SKM-1 treated with dmso at 0.1 percent for 144 hours (cell line): Measurements from ENCODE around the gene MAP1A.

ENCODE experiments used
- DNase-seq: peaks from one replicate; lab custom pipeline; 2025; ENCODE audit not compliant: unreplicated experiment; lab: John Stamatoyannopoulos, UW

Gene MAP1A

DNA sequence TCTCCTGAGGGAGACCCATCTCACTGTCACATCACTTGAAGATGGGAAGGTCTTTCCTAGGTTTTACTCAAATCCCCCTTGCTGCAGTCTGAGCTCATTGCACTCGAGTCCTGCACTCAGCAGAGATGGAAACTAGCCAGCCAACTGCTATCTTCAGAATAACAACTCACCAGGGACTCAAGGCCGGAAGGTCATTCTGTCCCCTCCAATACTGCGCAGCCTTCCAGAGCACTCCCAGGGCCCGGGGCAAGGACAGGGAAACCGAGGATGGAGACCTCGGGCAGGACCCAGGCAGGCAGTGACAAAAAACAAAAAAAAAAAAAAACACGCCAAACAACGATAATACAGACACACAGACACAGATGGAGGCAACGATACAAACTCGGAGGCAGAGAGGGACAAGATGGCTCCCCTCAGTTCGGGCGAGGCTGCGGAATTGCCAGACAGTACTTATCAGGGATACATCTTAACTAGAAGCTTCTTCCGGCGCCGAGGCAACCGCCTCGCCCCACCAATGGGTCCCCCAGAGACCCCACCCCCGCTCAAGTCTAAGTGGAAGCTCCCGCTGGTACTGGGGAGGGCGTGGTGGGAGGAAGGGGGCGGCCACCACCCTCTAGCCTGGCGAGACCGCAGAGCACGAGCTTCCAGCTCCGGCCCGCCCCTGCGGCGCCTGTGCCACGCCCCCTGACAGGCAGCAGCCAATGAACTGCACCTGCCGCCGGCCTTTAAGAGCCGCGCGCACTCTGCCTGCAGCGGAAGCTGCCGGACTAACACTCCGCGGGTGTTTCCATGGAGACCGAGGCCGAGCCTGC, 7.0 kb upstream of the MAP1A start:
- DNase-seq = peak; percentile 96

DNA sequence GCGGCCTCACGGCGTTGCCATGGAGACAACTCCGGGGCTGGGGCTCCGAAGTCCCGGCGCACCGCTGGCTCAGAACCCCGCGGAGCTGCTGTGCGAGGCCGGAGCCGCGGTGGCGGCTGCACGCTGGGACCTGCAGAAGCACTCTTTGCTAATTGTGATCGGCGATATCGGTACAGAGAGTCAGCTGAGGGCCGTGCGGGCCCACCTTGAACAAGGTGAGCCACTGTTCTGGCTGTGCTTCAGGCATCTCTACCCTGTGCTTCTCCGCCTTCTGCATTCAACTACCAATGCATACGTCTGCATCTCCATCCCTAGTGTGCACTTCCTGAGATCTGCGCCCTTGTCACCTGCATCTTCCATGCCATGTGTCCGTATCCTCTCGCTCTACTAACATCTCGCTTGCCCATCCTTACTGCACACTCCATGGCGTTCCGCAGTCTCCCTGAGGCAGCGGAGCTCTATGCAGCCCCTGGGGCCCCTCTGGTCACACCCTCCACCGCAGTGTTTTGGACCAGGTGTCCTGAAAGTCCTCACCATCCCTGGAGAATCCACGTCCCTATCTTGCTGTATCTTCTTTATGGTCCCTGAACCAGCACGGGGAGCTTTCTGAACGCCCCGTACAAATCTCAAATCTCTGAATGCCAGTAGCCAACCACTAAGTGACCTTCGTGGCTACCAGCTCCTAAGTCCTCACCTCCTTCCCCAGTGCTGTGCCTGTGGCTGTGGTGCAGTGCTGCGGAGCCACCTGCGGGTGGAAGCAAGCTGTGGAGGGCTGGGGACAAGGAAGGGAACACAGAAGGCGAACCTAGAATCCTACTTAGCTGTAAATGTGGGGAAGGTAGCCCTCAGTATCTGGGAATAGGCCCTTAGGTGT, 6.2 kb upstream of the MAP1A start:
- peak; percentile 27 for DNase-seq

DNA sequence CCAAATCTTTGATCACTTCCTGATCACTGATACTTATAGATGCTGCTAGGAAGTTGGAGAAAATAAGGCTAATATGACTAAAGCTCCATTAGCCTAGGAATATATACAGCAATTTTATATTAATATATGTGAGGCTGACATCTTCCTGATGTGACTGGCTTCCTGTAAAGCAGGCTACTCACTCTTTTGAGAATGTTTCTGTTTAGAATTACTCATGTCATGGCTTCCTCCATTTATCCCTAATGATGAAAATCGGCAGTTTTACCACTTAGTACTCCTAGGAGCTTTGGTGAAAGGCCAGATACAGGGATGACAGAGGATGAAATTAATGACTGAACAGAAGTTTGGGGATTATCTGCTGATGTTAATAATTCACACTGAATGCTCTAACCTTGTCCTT, 3.9 kb upstream of the MAP1A start:
- DNase-seq = no peak

DNA sequence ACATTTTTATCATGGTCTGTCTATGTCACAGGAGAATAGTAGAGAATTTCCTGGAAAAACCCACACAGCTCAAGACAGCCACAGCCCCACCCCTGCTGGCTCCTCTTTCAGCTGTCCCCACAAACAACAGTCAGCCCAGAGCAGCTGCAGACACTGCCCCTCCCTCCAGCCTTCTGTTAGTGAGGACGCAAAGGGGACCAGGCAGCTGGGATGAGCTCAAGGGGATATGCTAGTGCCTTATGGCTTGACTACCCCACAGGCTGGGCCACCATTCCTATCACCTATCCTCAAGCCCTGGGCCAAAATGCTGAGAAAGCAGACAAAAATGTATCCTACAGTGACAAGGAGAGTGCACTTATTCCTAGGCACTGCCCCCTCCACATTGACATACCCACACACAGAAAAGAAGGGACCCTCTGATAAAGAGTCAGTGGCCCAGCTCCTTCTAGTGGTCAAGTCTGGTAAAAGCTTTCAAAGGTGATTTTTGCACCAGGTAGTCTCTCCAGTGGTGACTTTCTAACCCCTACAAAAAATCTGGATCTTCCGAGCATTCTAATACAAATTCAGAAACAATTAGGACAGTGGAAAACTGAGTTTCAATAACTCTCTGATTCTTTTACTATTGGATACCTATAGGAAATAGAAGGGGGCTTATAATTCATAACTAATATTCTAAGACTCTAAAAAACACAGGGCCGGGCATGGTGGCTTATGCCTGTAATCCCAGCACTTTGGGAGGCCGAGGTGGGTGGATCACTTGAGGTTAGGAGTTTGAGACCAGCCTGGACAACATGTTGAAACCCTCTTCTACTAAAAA, 3.0 kb upstream of the MAP1A start:
- DNase-seq = peak; percentile 10

DNA sequence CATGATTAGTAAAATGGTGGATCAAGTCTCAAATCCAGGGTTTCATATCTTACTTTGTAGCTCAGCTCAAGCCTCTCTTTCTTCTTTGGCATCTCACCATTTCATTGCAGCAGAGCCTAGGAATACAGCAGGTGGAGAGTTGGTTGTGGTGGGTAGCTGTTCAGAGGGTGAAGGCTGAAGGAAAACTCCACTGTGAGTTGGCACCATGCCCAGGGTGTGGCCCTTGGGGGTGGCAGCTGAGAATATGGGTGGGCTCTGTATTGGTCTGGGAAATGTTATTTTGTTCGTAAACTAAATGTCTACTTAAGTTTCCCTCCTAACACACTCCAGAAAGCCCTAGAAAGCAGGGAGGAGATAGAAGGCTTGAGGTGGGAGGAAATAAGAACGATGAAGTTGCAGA, 1.7 kb upstream of the MAP1A start:
- no peak for DNase-seq

DNA sequence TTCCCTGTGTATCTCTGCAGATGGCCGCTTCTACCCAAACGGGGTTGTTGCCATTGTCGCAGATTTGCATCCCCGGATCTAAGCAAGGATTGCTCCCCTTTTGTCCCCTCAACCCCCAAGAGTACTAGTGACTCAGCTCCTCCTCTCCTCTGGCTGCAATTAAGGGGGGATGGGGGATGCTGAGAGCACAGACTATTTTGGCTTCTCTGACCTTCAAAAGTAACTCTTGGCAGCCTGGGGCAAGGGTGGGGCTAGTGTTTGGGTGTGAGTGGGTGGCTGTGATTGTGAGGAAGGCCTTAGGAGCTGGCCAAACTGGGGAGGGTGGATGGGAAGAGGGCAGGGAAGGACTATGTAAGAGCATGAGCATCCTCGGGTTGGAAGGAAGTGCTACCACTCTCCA, 1.2 kb upstream of the MAP1A start:
- DNase-seq = no peak

DNA sequence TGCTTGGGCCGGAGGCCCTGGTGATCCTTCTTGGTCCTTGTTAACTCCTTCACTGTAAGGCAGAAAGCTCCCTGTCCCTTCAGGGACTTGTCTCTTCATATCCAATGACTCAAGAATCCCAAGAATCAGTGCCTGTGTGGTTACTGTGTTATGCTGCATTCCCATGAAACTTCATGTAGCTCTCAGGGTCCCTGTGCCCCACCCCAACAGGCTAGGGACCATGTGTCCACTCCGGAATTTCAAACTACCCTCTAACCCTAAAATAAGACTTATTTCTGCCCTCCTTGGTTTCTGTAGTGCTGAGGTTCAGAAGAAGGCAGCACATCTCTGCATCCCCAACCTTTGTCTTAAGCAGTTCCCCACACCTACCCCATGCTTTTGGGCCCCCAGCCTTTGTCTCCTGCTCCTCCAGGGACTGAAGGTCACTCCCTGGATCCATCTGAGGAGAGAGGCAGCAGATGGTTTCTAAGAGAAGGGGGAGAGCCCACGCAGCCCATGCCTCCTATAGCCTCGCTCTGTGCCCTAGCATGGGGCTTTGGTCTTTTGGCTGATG, 531 bp upstream of the MAP1A start:
- no peak for DNase-seq

DNA sequence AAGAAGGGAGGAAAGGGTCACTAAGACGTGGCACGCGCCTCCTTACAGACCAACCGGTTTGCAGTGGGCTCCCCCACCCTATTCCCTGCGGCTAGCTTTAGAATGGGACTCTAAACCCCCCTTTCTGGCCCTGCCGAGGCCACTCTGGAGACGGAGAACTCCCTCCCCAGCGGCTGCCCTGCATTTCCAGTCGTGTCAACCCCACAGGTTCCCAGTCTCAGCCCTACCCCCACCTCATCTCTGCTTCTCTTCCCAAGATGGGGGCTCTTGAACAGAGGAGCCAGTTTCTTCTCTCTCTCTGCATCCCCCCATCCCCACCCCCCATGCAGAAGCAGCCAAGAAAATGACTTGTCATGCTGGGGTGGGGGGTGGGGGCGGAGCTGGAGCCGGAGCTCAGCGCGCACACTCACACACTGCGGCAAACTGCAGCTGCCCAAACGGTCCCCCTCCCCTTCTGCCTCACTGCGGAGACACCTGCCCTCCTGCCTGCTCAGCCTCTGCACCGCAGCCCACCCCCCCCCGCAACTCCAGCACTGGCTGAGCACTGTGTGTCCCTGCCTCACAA, 871 bp downstream of the MAP1A start:
- no peak for DNase-seq

DNA sequence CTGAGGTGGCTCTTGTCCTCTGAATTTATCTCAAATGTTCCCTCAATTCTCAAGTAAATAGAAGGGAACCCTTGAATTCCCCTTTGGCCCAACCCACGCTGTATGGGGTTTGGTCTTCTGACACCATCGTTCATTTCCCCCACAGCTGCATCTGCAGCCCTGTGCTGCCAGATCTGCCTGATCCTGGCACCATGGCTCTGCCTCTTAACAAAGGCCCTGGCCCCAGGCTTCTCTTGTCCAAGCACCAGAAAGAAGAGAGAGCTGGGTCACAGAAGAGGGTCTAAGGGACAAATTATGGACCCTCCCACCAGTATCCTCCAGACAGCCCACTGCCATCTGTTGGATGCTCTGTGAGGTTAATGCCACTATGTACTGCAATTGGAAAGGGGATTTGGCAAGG, 1.8 kb downstream of the MAP1A start:
- DNase-seq = no peak

DNA sequence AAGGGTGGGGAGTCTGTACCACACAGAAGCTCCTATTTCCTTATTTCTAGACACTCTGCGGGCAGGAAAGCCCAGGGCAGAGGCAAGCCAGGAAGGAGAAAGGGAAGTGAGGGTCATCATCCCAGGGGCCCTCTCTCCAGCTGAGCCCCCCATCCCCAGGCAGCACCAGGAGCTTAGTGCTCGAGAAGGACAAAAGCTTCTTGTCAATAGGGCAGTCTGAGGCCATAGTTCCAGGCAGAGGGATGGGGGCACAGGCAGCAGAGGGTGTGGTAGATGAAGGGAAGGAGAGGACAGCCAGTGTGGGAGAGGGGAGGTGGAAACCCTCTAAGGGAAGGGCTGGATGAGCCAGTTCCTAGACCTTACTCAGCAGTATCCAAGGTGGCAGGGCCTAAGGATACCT, 2.7 kb downstream of the MAP1A start:
- DNase-seq = no peak

DNA sequence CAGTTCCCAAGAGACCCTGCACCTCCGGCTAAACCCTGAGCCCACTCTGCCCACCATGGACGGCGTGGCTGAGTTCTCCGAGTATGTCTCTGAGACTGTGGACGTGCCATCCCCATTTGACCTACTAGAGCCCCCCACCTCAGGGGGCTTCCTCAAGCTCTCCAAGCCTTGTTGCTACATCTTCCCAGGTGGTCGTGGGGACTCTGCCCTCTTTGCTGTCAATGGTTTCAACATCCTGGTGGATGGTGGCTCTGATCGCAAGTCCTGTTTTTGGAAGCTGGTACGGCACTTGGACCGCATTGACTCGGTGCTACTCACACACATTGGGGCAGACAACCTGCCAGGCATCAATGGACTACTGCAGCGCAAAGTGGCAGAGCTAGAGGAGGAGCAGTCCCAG, 4.0 kb downstream of the MAP1A start:
- no peak for DNase-seq

DNA sequence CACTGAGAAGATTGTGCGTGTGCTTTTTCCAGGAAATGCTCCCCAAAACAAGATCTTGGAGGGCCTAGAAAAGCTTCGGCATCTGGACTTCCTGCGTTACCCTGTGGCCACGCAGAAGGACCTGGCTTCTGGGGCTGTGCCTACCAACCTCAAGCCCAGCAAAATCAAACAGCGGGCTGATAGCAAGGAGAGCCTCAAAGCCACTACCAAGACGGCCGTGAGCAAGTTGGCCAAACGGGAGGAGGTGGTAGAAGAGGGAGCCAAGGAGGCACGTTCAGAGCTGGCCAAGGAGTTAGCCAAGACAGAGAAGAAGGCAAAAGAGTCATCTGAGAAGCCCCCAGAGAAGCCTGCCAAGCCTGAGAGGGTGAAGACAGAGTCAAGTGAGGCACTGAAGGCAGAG, 4.8 kb downstream of the MAP1A start:
- no peak for DNase-seq

DNA sequence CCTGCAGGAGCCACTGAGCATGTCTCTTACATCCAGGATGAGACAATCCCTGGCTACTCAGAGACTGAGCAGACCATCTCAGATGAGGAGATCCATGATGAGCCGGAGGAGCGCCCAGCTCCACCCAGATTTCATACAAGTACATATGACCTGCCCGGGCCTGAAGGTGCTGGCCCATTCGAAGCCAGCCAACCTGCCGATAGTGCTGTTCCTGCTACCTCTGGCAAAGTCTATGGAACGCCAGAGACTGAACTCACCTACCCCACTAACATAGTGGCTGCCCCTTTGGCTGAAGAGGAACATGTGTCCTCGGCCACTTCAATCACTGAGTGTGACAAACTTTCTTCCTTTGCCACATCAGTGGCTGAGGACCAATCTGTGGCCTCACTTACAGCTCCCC, 6.2 kb downstream of the MAP1A start:
- no peak for DNase-seq

DNA sequence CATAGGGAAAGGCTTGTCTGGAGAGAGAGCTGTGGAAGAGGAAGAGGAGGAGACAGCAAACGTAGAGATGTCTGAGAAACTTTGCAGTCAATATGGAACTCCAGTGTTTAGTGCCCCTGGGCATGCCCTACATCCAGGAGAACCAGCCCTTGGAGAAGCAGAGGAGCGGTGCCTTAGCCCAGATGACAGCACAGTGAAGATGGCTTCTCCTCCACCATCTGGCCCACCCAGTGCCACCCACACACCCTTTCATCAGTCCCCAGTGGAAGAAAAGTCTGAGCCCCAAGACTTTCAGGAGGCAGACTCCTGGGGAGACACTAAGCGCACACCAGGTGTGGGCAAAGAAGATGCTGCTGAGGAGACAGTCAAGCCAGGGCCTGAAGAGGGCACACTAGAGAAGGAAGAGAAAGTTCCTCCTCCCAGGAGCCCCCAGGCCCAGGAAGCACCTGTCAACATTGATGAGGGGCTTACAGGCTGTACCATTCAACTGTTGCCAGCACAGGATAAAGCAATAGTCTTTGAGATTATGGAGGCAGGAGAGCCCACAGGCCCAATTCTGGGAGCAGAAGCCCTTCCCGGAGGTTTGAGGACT, 6.9 kb downstream of the MAP1A start:
- DNase-seq = no peak

DNA sequence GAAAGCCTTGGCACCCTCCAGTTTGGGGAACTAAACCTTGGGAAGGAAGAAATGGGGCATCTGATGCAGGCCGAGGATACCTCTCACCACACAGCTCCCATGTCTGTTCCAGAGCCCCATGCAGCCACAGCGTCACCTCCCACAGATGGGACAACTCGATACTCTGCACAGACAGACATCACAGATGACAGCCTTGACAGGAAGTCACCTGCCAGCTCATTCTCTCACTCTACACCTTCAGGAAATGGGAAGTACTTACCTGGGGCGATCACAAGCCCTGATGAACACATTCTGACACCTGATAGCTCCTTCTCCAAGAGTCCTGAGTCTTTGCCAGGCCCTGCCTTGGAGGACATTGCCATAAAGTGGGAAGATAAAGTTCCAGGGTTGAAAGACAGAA, 7.7 kb downstream of the MAP1A start:
- no peak for DNase-seq

DNA sequence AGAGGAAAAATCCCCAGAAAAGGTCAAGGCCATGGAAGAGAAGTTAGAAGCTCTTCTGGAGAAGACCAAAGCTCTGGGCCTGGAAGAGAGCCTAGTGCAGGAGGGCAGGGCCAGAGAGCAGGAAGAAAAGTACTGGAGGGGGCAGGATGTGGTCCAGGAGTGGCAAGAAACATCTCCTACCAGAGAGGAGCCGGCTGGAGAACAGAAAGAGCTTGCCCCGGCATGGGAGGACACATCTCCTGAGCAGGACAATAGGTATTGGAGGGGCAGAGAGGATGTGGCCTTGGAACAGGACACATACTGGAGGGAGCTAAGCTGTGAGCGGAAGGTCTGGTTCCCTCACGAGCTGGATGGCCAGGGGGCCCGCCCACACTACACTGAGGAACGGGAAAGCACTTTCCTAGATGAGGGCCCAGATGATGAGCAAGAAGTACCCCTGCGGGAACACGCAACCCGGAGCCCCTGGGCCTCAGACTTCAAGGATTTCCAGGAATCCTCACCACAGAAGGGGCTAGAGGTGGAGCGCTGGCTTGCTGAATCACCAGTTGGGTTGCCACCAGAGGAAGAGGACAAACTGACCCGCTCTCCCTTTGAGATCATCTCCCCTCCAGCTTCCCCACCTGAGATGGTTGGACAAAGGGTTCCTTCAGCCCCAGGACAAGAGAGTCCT, 9.0 kb downstream of the MAP1A start:
- no peak for DNase-seq

DNA sequence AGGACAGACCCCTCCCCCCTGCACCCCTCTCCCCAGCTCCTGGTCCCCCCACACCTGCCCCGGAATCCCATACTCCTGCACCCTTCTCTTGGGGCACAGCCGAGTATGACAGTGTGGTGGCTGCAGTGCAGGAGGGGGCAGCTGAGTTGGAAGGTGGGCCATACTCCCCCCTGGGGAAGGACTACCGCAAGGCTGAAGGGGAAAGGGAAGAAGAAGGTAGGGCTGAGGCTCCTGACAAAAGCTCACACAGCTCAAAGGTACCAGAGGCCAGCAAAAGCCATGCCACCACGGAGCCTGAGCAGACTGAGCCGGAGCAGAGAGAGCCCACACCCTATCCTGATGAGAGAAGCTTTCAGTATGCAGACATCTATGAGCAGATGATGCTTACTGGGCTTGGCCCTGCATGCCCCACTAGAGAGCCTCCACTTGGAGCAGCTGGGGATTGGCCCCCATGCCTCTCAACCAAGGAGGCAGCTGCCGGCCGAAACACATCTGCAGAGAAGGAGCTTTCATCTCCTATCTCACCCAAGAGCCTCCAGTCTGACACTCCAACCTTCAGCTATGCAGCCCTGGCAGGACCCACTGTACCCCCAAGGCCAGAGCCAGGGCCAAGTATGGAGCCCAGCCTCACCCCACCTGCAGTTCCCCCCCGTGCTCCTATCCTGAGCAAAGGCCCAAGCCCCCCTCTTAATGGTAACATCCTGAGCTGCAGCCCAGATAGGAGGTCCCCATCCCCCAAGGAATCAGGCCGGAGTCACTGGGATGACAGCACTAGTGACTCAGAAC, 9.8 kb downstream of the MAP1A start:
- no peak for DNase-seq

DNA sequence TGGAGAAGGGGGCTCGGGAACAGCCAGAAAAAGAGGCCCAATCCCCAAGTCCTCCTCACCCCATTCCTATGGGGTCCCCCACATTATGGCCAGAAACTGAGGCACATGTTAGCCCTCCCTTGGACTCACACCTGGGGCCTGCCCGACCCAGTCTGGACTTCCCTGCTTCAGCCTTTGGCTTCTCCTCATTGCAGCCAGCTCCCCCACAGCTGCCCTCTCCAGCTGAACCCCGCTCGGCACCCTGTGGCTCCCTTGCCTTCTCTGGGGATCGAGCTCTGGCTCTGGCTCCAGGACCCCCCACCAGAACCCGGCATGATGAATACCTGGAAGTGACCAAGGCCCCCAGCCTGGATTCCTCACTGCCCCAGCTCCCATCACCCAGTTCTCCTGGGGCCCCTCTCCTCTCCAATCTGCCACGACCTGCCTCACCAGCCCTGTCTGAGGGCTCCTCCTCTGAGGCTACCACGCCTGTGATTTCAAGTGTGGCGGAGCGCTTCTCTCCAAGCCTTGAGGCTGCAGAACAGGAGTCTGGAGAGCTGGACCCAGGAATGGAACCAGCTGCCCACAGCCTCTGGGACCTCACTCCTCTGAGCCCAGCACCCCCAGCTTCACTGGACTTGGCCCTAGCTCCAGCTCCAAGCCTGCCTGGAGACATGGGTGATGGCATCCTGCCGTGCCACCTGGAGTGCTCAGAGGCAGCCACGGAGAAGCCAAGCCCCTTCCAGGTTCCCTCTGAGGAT, 10.6 kb downstream of the MAP1A start:
- no peak for DNase-seq
